ENCODE results near the gene SLIT1. TPM values are rescaled to one million over a fixed set of nuclear protein-coding genes. Genes with fewer than 3 reads are reported as not detected.

The SLIT1 gene
- under 1 TPM in 2 of 4 donors, not detected in 2; 0.04 to 0.13 TPM for total RNA-seq

DNA sequence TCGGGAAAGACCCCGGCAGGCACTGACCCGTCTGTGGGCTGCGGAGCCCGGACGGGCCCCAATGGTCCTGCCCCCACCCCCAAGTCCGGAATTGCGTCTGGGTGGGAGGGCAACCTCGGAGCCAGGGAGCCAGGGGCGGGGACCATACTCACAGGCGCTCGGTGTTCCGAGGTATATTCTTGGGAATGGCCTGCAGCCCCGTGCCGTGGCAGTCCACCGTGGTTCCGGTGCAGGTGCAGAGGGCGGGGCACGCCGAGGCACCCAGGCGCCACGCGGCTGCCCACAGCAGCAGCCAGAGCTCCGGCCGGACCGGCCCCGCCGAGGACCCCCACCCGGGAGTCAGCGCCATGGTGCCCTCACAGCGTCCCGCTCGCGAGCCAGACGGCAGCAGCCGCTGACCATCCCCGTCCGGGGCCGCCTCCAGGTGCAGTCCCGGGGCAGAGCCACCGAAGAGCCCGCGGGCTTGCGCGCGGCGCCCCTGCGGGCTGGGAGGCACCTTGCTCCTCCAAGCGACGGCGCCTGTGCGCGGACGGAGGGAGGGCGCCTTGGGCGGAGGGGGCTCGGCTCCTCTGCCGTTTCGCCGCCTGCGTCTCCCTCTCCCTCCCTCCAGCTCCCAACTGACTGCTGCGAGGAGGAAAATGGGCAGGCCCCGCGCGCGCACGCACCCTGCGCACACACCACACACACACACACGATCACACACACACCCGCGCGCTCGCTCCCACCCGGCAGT is at the start of gene SLIT1:
SLIT1 (minus strand) TSS at position 634 of the 733 bp plus-strand sequence; CDS start at position 349, 285 bp downstream.
- peaks cover 60% of the 10 kb centered on the region for H3K27me3 ChIP-seq
- no CpG with 5 or more reads among the region's 74 CpGs for WGBS, 2 donors (ENCODE audit: low coverage in 1 of 2)
- peak within 1 kb of the TSS in 1 of 2 donors; percentile 38 for H3K4me3 ChIP-seq

DNA sequence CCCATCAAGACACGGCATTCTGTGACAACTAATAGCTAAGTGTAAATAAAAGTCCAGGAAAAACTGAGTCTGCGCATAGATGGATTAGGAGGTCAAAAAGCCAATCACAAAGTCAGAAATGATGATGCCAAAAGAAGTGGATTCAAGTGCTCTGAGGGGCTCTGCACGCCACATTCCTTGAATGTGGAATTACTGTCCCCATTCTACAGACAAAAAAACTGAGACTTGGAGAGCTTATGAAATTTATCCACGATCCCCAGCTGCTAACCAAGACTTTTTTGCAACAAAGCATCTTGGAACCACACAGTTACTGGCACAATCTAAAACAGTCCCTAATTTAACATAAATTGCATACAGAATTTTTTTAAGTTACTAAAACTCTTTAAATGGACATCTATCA is 49.6 kb upstream of the SLIT1 start:
- no peaks in the 10 kb centered on the region for H3K4me1 ChIP-seq
- H3K36me3 ChIP-seq: peaks cover 0 to 47% of the 10 kb centered on the region in 2 donors
- no peak for ATAC-seq
- H3K9me3 ChIP-seq: no peaks in the 10 kb centered on the region
- no peak overlapping the region for H3K4me3 ChIP-seq
- WGBS, 2 donors (ENCODE audit: low coverage in 1 of 2): 64 to 84% methylated on average over 4 of the region's 4 CpGs
- TF ChIP-seq CTCF (IDR thresholded peaks at IDR 0.05): no peak
- TF ChIP-seq EP300 (IDR thresholded peaks at IDR 0.05): no peak
- no peak for TF ChIP-seq POLR2A (IDR thresholded peaks at IDR 0.05)
- no peak for TF ChIP-seq POLR2AphosphoS5 (IDR thresholded peaks at IDR 0.05)
- H3K27ac ChIP-seq: no peak overlapping the region
- no peaks in the 10 kb centered on the region for H3K27me3 ChIP-seq

More for the DNA sequence above, at the start of gene SLIT1:
- no peaks in the 10 kb centered on the region for H3K9me3 ChIP-seq
- H3K4me1 ChIP-seq: peaks cover 0 to 13% (median 7%) of the 10 kb centered on the region in 3 donors
- H3K27ac ChIP-seq: no peak within 1 kb of the TSS
- no peak for ATAC-seq
- TF ChIP-seq EP300 (IDR thresholded peaks at IDR 0.05) (no peak), POLR2AphosphoS5 (IDR thresholded peaks at IDR 0.05) (no peak), POLR2A (IDR thresholded peaks at IDR 0.05) (no peak), CTCF (IDR thresholded peaks at IDR 0.05) (no peak)
- H3K36me3 ChIP-seq: no peaks in the 10 kb centered on the region

GRCh38 chr10:97234400-97234799 is 48.6 kb upstream of the SLIT1 start:
- Histone ChIP-seq H3K4me1 (no peaks in the 10 kb centered on the region), H3K4me3 (no peak overlapping the region), H3K27ac (no peak overlapping the region), H3K27me3 (no peaks in the 10 kb centered on the region), H3K36me3 (peaks cover 4 to 42% of the 10 kb centered on the region in 2 donors), H3K9me3 (no peaks in the 10 kb centered on the region)
- WGBS, 2 donors (ENCODE audit: low coverage in 1 of 2): 36 to 43% methylated on average over 1 of the region's 1 CpG
- no peak for ATAC-seq
- TF ChIP-seq EP300 (IDR thresholded peaks at IDR 0.05) (no peak), CTCF (IDR thresholded peaks at IDR 0.05) (peak; percentile 32 to 45 (median 40))

DNA sequence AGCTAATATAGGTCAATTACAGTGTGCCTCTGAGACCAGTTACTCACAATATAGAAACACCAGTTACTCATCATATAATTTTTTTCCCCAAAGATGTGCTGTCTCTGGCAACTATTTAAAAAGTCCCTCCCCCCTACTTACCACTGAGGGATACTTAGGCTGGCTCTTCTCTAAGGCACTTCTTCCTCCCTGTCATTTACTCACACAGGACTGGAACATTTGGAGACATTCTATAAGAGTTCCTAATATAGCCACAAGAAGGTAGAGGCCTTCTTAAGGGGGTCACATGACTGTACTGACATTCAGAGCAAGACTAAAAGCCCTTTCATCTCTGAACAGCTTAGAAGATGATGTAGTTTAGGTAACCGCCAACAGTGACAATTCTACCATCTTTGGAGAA is 44.4 kb upstream of the SLIT1 start:
- H3K36me3 ChIP-seq: peaks cover 4 to 55% of the 10 kb centered on the region in 2 donors
- no peak overlapping the region for H3K4me3 ChIP-seq
- H3K4me1 ChIP-seq: no peaks in the 10 kb centered on the region
- ATAC-seq: no peak
- TF ChIP-seq POLR2A (IDR thresholded peaks at IDR 0.05): no peak
- H3K27me3 ChIP-seq: no peaks in the 10 kb centered on the region
- WGBS, 2 donors (ENCODE audit: low coverage in 1 of 2): 88 to 100% methylated on average over 1 of the region's 1 CpG
- no peaks in the 10 kb centered on the region for H3K9me3 ChIP-seq
- no peak overlapping the region for H3K27ac ChIP-seq

- H3K4me3 ChIP-seq: no peak overlapping the region
- no peak overlapping the region for H3K27ac ChIP-seq
- H3K27me3 ChIP-seq: no peaks in the 10 kb centered on the region
- H3K4me1 ChIP-seq: no peaks in the 10 kb centered on the region
- H3K36me3 ChIP-seq: peaks cover 4 to 62% of the 10 kb centered on the region in 2 donors
- TF ChIP-seq POLR2A (IDR thresholded peaks at IDR 0.05) (no peak), CTCF (IDR thresholded peaks at IDR 0.05) (no peak), POLR2AphosphoS5 (IDR thresholded peaks at IDR 0.05) (no peak), EP300 (IDR thresholded peaks at IDR 0.05) (no peak)
- ATAC-seq: no peak
- WGBS, 2 donors (ENCODE audit: low coverage in 1 of 2): 82 to 100% methylated on average over 1 of the region's 1 CpG
- no peaks in the 10 kb centered on the region for H3K9me3 ChIP-seq
Observed at GRCh38 chr10:97229322-97230015, 43.7 kb upstream of the SLIT1 start.
